GM10248 (cell line): ENCODE results near the gene CD47.

Experiments
- CTCF ChIA-PET: fragments of 300-600 bp; sonication (Branson Sonifier 250); formaldehyde crosslinking; extraction: SDS; loops from one replicate; lab custom pipeline; 2021; ENCODE audit warnings: antibody characterized with exemption; lab: Yijun Ruan, JAX
- POLR2A ChIA-PET: fragments of 350-650 bp; sonication (Branson Sonifier 250); formaldehyde crosslinking; extraction: SDS; loops from one replicate; lab custom pipeline; 2020; ENCODE audit warnings: antibody characterized with exemption; lab: Yijun Ruan, JAX
- DNase-seq: peaks from one replicate; pipeline ENCODE4 v3.0.0; 2012; ENCODE audit errors: extremely low spot score
- TF ChIP-seq, protein P1 (sequence below): IDR thresholded peaks from 2 replicates; pipeline ENCODE4 v1.5.1; 2012; ENCODE audit warnings: mild to moderate bottlenecking, low read depth; ENCODE audit errors: extremely low read depth, missing control alignments, control extremely low read depth

The CD47 gene

DNA sequence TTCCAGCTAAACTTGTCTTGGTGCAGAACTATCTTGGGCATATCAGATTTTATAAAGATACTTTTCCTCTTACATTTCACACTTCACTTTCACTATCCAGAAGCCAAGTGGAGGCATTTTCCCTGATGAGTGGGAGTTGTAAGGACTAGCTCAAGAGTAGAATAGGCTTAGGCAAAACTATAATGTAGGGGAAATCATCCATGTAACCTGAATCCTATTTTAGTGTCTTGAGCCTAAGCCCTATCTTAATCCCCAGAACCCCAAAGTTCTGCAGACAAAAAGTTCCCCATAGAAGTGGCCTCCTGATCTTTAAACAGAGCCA lies 42.2 kb upstream of the CD47 start:
- ChIA-PET POLR2A (no interaction called here), CTCF (interaction anchor here (0.9 to 3.2 kb wide), 4 partner anchors 9 to 28 kb away, joined by 3 to 11 read pairs (median 8); no protein-coding TSS in a partner anchor)
- DNase-seq: no peak
- TF ChIP-seq, protein P1, sequence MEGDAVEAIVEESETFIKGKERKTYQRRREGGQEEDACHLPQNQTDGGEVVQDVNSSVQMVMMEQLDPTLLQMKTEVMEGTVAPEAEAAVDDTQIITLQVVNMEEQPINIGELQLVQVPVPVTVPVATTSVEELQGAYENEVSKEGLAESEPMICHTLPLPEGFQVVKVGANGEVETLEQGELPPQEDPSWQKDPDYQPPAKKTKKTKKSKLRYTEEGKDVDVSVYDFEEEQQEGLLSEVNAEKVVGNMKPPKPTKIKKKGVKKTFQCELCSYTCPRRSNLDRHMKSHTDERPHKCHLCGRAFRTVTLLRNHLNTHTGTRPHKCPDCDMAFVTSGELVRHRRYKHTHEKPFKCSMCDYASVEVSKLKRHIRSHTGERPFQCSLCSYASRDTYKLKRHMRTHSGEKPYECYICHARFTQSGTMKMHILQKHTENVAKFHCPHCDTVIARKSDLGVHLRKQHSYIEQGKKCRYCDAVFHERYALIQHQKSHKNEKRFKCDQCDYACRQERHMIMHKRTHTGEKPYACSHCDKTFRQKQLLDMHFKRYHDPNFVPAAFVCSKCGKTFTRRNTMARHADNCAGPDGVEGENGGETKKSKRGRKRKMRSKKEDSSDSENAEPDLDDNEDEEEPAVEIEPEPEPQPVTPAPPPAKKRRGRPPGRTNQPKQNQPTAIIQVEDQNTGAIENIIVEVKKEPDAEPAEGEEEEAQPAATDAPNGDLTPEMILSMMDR: no peak

DNA sequence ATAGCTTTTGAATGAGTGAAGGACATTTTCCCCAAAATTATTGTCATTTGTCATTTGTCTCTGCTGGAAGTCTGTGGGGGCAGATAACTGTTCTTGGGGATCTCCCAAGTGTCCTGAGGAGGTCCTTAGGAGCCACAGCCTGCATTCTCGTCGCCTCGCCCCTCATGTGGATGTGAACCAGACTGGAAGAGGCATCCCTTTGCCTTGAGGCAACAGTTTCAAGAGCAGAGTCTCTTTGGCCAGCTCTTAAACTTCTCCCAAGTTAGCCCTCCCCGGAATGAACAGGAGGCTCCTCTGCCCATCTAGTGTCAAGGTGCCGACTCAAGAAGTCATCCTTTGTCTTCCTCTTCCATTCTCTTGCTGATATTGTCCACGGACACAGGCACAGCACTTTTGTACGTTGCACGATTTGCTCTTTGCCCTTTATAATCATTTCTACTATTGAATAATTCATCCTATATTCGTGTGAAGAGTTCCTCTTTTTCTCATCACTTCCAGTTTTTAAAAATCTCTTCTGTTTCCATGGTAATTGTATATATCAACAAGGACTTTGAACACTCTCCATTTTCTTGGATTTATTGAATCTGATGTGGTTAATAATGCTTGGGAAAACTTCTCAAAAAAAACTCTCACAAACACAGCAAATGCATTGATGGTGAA lies 40.8 kb upstream of the CD47 start:
- DNase-seq: no peak
- TF ChIP-seq, protein P1: no peak
- ChIA-PET POLR2A (no interaction called here), CTCF (interaction anchor here (1.3 to 3.2 kb wide), 5 partner anchors 7 to 47 kb away, joined by 3 to 12 read pairs (median 7); no protein-coding TSS in a partner anchor)

DNA sequence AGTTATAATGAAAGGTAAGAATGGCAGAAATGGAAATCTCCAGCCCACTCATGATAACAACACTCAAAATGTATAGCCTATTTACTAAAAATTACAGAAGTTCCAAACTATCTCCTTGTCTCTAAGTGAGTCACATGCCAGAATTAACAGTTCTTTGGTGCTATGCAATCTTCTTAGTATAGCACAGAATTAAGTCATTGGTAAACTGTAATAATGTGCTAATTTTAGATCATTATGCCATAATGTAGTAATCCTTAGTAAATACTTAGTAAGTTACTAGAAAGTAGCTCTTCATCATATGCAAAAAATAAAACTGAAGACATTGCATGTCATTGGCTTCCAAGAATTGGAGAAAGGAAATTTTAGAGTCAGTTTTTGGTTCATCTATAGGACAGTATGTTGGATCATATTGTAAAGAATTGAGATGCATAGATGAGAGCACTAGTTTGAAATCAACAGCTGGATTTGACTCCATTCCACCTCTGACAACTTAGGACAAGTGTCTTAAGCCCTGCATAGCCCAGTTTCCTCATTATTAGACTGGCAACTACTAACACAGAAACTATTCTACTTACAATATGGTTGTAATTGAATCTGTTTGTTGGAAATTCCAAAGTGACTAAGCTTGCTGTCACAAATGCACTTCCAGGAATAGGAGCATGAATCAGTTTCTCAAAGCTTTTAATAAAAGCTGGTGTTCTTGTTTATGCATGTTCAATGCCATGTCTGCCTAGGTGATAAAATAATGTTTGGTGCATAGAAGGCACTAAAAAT lies 40.1 kb upstream of the CD47 start:
- TF ChIP-seq, protein P1: no peak
- no peak for DNase-seq
- CTCF ChIA-PET: interaction anchor here (1.3 to 2.1 kb wide), 4 partner anchors 23 to 48 kb away, joined by 3 to 12 read pairs (median 6); no protein-coding TSS in a partner anchor
- POLR2A ChIA-PET: no interaction called here

DNA sequence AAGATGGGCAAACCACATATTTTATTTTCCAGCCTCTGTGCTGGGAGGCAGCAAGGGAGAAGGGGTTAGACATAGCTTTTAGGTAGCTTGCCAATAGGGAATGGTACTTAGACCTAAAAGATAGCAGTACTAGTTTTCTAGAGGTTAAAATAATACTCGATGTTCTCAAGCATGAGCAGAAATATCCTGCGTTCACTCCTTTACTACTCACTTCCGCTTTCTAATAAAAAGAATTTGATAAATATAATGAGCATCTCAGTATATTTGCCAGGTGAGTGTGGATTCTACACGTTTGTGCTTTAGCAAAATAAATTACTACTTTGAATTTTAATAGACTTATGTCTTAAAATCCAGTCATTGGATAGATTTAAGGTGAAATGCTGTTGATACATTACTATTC lies 39.4 kb upstream of the CD47 start:
- ChIA-PET POLR2A (no interaction called here), CTCF (interaction anchor here (1.6 to 2.1 kb wide), 3 partner anchors 23 to 49 kb away, joined by 3 to 12 read pairs (median 7); no protein-coding TSS in a partner anchor)
- TF ChIP-seq, protein P1: no peak
- no peak for DNase-seq

DNA sequence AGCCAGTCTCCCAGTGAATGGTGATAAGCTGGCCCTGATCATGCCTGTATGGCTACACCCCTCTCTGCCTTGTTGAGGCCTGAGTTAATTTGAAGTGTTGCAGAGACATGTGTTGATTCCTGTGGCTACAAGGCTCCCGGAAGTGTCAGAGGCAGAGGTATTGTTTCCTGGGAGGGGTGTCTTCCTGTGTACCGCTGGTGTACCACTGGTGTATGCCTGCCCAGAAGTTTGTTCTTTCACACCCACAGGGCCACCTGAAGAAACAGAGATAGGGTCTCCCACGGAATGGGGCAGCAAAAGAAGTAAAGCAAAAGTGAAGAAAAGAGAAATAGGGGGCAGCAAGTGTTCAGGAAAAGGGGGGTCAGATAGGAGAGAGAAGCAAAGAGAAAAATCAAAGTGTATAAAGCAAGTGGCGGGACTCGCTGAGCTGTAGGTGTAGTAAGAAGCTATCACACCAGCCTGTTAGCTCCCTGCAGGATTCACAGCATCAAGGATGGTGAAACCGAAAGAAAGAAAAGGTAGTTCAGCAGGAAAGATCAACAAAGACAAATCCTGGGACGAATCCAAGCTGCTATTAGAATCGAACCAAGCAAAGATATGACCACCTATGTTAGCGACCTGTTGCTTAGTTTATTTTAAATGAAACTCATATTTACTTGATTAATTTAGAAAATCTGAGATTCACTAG lies 36.6 kb upstream of the CD47 start:
- CTCF ChIA-PET: interaction anchor here (0.9 to 2.6 kb wide), 6 partner anchors 9 to 350 kb away, joined by 3 to 8 read pairs (median 4); no protein-coding TSS in a partner anchor

More for the DNA sequence above, 36.6 kb upstream of the CD47 start:
- POLR2A ChIA-PET: no interaction called here
- TF ChIP-seq, protein P1: no peak
- no peak for DNase-seq
